Measurements from ENCODE around the gene DIDO1. TPM values are rescaled to one million over a fixed set of nuclear protein-coding genes. Genes with fewer than 3 reads are reported as not detected.

Gene DIDO1
- total RNA-seq, 3 donors from 2014 or later (not counting 1 experiment from before 2014, with no cell fraction given) = 79.5 to 116 (median 83.4) TPM

- peaks cover 44% of the 10 kb centered on the region for H3K36me3 ChIP-seq (ENCODE audit: control insufficient read depth, insufficient read depth, low read length)
- H3K4me1 Mint-ChIP-seq = peaks cover 26 to 29% of the 10 kb centered on the region in 2 donors
- peak overlapping the region; percentile 12 for H3K27ac ChIP-seq (ENCODE audit: low read length)
- H3K9me3 Mint-ChIP-seq = no peaks in the 10 kb centered on the region
- peak overlapping the region; percentile 57 to 77 for H3K27ac Mint-ChIP-seq
- intact Hi-C loops (cut with micrococcal nuclease) = loop anchor here (1.0 to 2.0 kb wide), 3 partner anchors 27 to 109 kb away; partner anchors contain the start of gene DIDO1
- H3K27me3 ChIP-seq (ENCODE audit: control insufficient read depth, insufficient read depth, low read length) = no peaks in the 10 kb centered on the region
- no peaks in the 10 kb centered on the region for H3K27me3 Mint-ChIP-seq (ENCODE audit: low read depth in 2 of 2)
- peaks cover 12% of the 10 kb centered on the region for H3K36me3 Mint-ChIP-seq
- H3K4me3 Mint-ChIP-seq = peak overlapping the region; percentile 31
- H3K4me3 ChIP-seq (ENCODE audit: low read length) = no peak overlapping the region
- WGBS (ENCODE audit: insufficient coverage) = 7% methylated on average over 11 of the region's 11 CpGs
- DNase-seq (peak; percentile 69 to 88), ATAC-seq (peak; percentile 92 to 98 (median 96))
- H3K4me1 ChIP-seq (ENCODE audit: control insufficient read depth, insufficient read depth, low read length) = peaks cover 13% of the 10 kb centered on the region
- H3K9me3 ChIP-seq (ENCODE audit: control insufficient read depth, insufficient read depth, low read length) = no peaks in the 10 kb centered on the region
- TF ChIP-seq CTCF (IDR thresholded peaks at IDR 0.05) = peak; percentile 96
Observed at GRCh38 chr20:62900052-62900691, 26.1 kb downstream of the DIDO1 start.

- WGBS (ENCODE audit: insufficient coverage) = 19% methylated on average over 6 of the region's 6 CpGs
- H3K27ac ChIP-seq (ENCODE audit: low read length) = no peak overlapping the region
- peaks cover 25 to 28% of the 10 kb centered on the region in 2 donors for H3K4me1 Mint-ChIP-seq
- peaks cover 13% of the 10 kb centered on the region for H3K4me1 ChIP-seq (ENCODE audit: control insufficient read depth, insufficient read depth, low read length)
- TF ChIP-seq CTCF (IDR thresholded peaks at IDR 0.05) = no peak
- H3K4me3 Mint-ChIP-seq = no peak overlapping the region
- intact Hi-C loops (cut with micrococcal nuclease) = loop anchor here (1.0 to 2.0 kb wide), 3 partner anchors 27 to 110 kb away; partner anchors contain the start of gene DIDO1
- peak in 1 of 2 donors; percentile 39 for DNase-seq
- H3K27me3 ChIP-seq (ENCODE audit: control insufficient read depth, insufficient read depth, low read length) = no peaks in the 10 kb centered on the region
- H3K9me3 Mint-ChIP-seq = no peaks in the 10 kb centered on the region
- H3K27me3 Mint-ChIP-seq (ENCODE audit: low read depth in 2 of 2) = no peaks in the 10 kb centered on the region
- no peaks in the 10 kb centered on the region for H3K9me3 ChIP-seq (ENCODE audit: control insufficient read depth, insufficient read depth, low read length)
- H3K36me3 Mint-ChIP-seq = peaks cover 7% of the 10 kb centered on the region
- no peak overlapping the region for H3K4me3 ChIP-seq (ENCODE audit: low read length)
- peaks cover 41% of the 10 kb centered on the region for H3K36me3 ChIP-seq (ENCODE audit: control insufficient read depth, insufficient read depth, low read length)
- H3K27ac Mint-ChIP-seq = peak overlapping the region; percentile 57 to 77
- peak in 1 of 3 donors; percentile 1 for ATAC-seq
Observed at GRCh38 chr20:62899633-62900051, 26.7 kb downstream of the DIDO1 start.

DNA sequence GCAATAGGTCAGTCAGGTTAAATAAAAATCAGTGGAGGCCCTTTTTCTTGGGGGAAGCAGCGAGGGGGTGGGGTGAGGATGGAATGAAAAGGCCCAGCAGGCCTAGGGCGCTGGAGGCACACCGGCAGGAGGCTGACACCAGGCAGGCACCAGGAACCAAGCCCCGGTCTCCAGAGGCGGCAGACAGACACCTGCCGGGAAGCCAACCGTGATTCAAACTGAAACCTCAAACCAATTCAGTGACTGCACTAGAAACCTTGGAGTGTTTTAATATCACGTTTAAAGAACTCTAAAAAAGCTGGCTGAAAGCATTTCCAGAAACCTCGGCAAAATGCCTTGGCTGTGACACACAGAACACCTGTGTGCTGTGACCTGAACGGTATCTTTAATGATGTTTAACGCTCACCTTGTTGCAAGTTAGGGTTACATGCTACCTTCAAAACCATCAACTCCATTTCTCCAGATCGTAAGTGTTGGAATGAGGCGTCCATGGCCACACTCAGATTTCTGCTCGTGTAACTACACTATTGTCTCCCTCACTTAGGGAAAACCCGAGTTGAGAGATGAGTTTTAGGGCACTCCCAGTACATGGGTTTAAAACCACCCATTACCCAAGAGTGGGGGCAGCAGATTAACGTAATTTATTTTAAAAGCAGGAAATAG is 27.2 kb downstream of the DIDO1 start:
- Mint-ChIP-seq H3K36me3 (peaks cover 7% of the 10 kb centered on the region), H3K4me1 (peaks cover 25 to 28% of the 10 kb centered on the region in 2 donors), H3K4me3 (no peak overlapping the region), H3K27ac (peak overlapping the region in 1 of 2 donors; percentile 77), H3K9me3 (no peaks in the 10 kb centered on the region), H3K27me3 (ENCODE audit: low read depth in 2 of 2) (no peaks in the 10 kb centered on the region)
- ATAC-seq = no peak
- H3K4me1 ChIP-seq (ENCODE audit: control insufficient read depth, insufficient read depth, low read length) = peaks cover 13% of the 10 kb centered on the region
- H3K4me3 ChIP-seq (ENCODE audit: low read length) = no peak overlapping the region
- no peaks in the 10 kb centered on the region for H3K27me3 ChIP-seq (ENCODE audit: control insufficient read depth, insufficient read depth, low read length)
- intact Hi-C loops (cut with micrococcal nuclease) = no loop called here
- 42% methylated on average over 16 of the region's 16 CpGs for WGBS (ENCODE audit: insufficient coverage)
- peak in 1 of 2 donors; percentile 40 for DNase-seq
- H3K27ac ChIP-seq (ENCODE audit: low read length) = no peak overlapping the region
- no peaks in the 10 kb centered on the region for H3K9me3 ChIP-seq (ENCODE audit: control insufficient read depth, insufficient read depth, low read length)
- peaks cover 44% of the 10 kb centered on the region for H3K36me3 ChIP-seq (ENCODE audit: control insufficient read depth, insufficient read depth, low read length)
- TF ChIP-seq CTCF (IDR thresholded peaks at IDR 0.05) = no peak
